Ovary (tissue), 3 donors: ENCODE data around the gene STAP2.

ENCODE experiments used
- CTCF ChIP-seq, 3 donors: fragments of 450-650 bp in 2 of 3; fragments of 200-600 bp in 1 of 3; IDR thresholded peaks; one replicate each; pipeline versions ENCODE4 v1.5.1 to v1.8.0; 2016 to 2022; ENCODE audit warnings: antibody characterized with exemption in 3 of 3, mild to moderate bottlenecking in 1 of 3
- POLR2A ChIP-seq: fragments of 450-650 bp; IDR thresholded peaks from one replicate; pipeline ENCODE4 v1.6.1; 2017; ENCODE audit warnings: antibody characterized with exemption, mild to moderate bottlenecking, moderate library complexity
- donor health status: DM: no; HTN: no; CAD: no.

GRCh38 chr19:4361152-4362046, 22.8 kb upstream of the STAP2 start:
- TF ChIP-seq CTCF (IDR thresholded peaks at IDR 0.05) (no peak), POLR2A (no peak)
